Stimulated activated CD4-positive, alpha-beta T cell treated with anti-CD3 and anti-CD28 coated beads, TNF-alpha, amount 100 ng/mL, for 1 hour (primary cell): ENCODE results near the gene CUL5.
"Not testable (repeated sequence)": the region's sequence is repeated elsewhere in the genome, so short reads cannot be mapped to it uniquely, and the experiment has no call there.

Experiments used
- DNase-seq, 3 donors: peaks; one replicate each; pipeline ENCODE4 v3.0.0-alpha.2; 2020; ENCODE audit warnings: low read depth in 3 of 3, low spot score in 1 of 3

The CUL5 gene

DNA sequence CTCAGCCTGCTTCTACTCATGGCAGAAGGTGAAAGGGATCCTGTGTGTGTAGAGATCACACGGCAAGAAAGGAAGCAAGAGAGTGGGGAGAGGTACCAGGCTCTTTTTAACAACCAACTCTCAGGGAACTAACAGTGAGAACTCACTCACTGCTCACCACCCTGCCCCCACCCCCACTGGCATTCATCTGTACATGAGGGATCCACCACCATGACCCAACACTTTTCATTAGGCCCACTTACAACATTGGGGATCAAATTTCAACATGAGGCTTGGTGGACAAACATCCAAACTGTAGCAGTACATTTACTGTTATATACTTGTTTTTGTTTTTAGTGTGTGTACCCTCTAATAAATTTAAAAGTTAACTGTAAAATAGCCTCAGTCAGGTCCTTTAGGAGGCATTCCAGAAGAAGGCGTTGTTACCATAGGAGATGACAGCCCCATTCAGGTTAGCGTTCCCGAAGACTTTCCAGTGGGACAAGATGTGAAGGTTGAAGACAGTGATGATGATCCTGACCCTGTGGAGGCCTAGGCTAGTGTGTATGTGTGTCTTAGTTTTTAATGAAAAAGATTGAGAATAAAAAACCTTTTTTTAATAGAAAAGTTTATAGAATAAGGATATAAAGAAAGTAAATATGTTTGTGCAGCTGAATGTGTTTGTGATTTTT is 11.3 kb downstream of the CUL5 start:
- no peak for DNase-seq

DNA sequence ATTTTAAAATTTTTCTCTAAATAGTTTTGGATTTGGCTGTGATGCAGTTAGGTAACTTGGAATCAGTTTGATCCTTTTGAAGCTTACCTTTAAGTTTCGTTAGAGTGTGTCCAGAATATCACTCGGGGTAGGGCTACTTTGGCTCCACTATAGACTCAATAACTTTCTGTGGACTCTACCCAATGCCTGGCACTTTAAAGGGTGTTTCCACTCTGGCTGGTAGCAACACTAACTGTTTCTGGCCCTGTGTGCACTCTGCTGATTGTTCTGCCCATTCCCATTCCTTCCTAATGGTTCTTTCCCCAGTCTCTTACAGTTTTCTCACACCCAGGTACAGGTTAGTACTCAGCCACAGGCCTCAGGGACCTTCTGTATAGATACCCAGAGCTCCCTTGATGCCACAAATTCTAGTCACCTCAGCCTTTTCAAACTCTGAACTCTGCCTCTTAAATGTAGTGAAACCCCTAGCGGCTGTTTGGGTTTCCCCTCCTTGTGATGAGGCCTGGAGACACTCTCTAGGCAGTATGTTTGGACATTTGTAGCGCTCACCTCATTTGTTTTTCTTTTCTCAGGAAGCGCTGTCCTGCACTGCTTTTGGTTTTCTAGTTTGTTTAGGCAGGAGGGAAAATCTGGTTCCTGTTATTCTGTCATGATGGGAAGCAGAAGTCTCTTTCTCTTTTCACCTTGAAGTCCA is 16.8 kb downstream of the CUL5 start:
- DNase-seq: no peak

DNA sequence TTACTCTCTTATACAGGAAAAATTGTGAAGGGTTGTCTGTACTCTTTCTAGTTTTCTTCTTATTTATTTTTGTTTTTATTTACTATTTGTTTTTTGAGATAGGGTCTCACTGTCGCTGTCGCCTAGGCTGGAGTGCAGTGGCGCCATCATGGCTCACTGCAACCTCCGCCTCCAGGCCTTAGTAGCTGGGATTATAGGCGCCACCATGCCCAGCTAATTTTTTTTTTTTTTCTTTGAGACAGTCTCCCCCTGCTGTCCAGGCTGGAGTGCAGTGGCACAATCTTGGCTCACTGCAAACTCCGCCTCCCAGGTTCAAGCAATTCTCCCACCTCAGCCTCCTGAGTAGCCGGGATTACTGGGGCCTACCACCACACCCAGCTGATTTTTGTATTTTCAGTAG is 18.4 kb downstream of the CUL5 start:
- DNase-seq: no peak

DNA sequence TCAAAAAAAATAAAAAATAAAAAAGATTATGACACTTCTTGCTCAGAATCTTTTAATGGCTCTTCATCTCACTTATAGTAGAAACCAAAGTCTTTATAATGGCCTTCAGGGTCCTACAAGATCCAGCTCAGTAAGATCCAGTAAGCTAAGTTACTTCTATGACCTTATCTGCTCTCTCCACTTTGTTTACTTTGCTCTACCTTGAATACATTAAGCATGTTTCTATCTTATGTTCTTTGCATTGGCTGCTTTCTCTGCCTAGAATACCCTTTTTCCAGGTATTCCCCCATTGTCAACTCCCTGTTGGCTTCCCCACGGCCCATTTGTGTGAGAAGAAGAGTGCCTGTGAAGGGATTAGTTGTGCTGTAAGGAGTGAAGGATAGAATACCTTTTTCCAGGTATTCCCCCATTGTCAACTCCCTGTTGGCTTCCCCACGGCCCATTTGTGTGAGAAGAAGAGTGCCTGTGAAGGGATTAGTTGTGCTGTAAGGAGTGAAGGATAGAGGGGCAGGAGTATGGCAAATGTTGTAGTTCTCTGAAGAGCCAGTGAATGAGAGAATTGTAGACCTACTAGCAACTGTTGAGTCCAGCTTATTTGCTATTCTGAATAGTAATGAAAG is 20.2 kb downstream of the CUL5 start:
- not testable (repeated sequence) for DNase-seq

DNA sequence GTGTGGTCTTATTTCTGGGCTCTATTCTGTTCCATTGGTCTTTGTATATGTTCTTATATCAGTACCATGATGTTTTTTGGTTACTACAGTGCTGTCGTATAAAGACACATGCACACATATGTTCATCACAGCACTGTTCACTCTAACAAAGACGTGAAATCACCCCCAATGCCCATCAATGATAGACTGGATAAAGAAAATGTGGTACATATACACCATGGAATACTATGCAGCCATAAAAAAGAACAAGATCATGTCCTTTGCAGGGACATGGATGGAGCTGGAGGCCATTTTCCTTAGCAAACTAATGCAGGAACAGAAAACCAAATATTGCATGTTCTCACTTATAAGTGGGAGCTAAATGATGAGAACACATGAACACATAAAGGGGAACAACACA is 22.9 kb downstream of the CUL5 start:
- DNase-seq: not testable (repeated sequence)

DNA sequence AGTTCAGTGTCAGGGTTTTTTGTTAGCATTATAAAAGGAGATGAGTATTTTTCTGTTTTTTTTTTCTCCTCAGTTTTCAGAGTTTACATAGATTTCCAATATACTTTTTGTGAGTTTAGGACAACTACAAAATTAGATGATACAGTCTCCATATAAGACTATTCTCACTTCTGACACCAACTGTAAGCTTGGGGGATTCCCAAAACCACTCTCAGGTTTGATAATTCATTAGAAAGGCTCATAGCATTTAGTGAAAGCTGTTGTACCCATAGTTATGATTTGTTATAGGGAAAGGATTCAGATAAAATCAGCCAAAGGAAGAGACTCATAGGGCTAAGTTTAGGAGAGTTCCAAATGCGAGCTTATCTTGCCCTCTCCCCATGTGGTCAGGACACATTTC is 24.1 kb downstream of the CUL5 start:
- DNase-seq: no peak

DNA sequence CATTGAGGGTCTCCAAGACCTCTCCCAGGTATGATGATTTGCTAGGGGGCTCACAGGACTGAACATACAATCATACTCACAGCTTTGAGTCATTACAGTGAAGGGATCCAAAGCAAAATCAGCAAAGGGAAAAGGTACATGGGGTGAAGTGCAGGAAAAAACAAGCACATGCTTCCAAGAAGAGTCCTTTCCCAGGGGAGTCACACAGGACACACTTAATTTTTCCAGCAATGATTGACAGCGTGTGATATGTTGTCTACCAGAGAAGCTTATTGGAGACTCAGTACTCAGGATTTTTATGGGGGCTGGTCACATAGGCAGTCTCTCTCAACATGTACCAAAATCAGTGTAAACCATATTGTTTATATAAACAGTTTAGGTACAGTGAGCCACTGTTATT is 25.3 kb downstream of the CUL5 start:
- DNase-seq: no peak

DNA sequence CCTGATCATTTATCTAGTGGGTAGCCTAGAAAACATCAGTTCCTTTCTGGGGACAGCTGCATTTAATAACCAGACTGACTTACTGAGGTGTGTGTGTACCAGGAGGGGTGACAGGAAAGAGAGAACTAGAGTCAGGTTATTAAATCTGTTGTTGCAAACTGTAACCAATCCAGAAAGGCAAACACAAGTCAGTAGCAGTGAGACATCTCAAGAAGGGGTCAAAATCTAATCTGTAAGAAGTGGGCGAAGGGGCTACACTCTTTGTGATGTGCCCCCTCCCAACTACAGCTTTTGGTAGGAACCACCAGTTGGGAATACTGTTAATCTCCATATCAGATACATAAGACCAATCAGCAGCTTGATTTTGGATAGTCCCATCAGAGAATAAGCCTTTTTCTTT is 26.3 kb downstream of the CUL5 start:
- no peak for DNase-seq

DNA sequence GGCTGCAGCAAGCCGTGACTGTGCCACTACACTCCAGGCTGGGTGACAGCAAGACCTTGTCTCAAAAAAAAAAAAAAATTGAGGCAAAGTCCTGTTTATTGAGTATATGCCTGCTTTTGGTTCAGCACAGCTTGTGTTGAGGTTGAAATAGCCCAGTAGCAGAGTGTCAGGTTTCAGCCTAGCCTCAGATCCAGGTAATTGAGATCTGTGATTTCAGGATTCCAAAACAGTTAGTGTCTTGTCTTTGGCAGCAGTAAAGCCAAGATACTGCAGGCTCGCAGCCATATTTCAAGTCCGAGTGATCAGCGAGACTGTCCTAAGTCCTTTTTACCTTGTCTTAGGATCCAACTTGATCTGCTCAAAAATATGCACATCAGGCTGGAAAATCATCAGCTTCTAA is 27.0 kb downstream of the CUL5 start:
- DNase-seq: no peak

DNA sequence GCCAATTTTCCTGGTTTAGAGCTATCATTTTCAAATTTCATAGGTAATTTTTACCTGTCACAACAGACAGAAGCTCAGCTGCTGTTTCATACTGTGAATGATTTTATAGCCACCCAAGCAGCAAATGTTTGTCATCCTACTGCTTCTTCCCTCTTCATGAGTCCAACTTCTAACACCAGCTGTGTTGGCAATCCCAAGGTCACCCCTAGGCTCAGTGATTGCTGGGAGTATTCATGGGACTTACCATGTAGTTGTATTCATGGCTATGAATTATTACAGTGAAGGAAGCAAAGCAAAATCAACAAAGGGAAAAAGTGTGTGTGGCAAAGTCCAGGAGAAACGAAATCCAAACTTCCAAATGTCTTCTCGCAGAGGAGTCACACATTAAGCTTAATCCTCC is 28.5 kb downstream of the CUL5 start:
- DNase-seq: no peak

DNA sequence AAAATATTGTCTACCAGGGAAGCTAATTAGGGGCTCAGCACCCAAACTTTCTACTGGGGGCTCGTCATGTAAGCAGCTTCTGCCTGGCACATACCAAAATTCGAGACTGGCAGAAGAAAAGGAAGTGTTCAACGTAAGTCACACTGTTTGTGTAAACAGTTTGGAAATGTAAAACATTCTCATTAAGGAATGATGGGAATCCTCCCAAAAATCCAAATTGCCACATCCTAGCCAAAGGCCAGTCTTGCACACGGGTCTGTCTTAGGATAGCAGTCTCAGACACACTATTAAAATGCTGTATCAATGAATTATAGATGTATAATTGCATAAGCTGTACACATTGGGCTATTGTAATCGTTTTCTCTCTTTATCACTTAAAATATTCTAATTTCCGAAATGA is 28.9 kb downstream of the CUL5 start:
- no peak for DNase-seq

DNA sequence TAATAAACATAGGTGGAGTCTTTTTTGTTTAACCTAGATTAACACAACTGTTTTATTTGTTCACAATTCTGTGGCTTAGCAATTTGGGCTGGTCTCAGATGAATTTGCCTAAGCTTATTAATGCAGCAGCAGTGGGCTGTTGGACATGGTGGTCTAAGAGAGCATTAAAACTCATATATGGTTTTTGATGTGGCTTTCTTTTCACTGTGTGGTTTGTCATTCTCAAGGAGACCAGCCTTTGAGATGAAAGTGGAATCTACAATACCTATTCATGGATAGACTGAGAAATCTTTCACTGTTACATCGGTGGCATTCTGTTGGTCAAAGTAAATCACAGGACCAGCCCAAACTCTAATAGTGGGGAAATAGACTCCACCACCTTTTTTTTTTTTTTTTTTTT is 39.6 kb downstream of the CUL5 start:
- DNase-seq: no peak

DNA sequence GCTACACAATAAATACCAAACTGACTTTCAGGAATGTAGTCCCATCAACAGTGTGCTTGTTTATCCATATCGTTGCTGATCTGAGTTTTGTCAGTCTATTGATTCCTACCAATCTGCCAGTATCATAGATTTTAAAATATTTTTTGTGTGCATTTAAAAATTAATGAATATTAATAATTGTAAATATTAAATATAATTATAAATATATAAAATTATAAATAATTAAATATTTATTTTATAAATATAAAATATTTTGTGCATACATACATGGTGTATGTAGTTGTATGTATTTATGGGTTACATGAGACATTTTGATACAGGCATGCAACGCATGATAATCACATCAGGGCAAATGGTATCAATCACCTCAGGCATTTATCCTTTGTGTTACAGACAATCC is 53.6 kb downstream of the CUL5 start:
- no peak for DNase-seq

DNA sequence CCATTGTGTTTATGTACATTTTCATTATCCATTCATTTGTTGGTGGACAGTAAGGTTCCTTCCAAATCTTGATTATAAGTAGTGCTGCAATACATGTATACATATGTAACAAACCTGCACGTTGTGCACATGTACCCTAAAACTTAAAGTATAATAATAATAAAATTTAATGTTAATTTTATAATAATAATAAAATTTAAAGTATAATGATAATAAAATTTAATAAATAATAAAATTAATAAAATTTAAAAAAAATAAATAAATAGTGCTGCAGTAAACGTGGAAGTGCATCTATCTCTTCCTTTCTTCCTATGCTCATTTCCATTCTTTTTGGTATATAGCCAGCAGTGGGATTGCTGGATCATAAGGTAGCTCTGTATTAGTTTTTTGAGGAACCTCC is 54.7 kb downstream of the CUL5 start:
- DNase-seq: no peak

DNA sequence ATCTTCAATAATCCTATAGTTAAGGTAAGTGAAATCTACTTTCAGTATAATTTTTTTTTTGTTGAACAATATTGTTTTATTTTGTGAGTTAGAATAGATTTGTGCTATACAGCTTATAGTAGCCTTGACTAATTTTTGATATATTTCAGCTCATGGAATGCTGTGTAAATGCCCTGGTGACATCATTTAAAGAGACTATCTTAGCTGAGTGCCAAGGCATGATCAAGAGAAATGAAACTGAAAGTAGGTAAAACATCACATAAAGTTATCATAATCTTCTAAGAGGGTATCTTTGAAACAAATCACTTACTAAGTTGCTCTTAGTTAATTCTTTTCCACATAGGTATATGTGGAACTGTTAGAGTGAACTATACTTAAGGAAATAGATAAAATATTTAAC is 61.2 kb downstream of the CUL5 start:
- DNase-seq: no peak

DNA sequence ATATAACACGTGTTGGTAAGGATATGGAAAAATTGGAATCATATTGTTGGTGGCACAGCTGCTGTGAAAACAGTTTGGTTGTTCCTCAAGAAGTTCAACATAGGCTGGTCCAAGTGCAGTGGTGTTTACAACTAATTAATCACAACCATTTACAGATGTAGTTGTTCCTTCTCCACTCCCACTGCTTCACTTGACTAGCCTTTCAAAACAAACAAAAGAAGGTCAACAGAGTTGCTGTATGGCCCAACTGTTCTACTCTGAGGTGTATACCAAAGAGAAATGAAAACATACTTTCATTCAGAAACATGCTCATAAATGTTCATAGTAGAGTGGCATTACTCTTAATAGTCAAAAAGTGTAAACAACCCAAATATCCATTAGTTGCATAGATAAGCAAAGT is 76.1 kb downstream of the CUL5 start:
- no peak for DNase-seq

DNA sequence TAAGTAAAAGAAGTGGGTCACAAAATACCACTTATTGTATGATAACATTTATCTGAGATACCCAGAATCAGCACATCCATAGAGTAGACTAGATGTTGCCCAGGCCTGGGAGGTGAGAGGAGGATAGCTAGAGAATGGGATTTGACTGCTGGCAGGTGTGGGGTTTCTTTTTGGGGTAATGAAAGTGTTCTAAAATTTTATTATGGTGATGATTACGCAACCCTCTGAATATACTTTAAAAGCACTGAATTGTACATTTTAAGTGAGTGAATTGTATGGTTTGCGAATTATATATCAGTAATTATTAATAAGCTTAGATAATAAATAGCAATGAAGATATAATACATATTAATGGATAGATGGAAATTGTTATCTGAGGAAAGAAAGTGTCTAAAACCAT is 77.0 kb downstream of the CUL5 start:
- DNase-seq: no peak

DNA sequence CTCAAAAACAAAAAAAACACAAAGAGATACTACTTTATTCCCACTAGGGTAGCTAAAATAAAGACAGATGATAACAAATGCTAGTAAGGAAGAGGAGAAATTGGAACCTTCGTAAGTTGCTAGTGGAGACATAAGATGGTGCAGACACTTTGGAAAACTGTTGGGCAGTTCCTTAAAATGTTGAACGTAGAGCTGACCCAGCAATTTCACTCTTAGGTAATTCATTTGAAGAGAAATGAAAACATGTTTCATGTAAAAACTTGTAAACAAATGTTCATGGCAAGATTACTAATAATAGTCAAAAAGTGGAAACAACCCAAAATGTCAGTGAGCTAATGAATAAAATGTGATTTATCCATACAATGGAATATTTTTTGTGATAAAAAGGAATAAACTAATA is 83.4 kb downstream of the CUL5 start:
- no peak for DNase-seq

DNA sequence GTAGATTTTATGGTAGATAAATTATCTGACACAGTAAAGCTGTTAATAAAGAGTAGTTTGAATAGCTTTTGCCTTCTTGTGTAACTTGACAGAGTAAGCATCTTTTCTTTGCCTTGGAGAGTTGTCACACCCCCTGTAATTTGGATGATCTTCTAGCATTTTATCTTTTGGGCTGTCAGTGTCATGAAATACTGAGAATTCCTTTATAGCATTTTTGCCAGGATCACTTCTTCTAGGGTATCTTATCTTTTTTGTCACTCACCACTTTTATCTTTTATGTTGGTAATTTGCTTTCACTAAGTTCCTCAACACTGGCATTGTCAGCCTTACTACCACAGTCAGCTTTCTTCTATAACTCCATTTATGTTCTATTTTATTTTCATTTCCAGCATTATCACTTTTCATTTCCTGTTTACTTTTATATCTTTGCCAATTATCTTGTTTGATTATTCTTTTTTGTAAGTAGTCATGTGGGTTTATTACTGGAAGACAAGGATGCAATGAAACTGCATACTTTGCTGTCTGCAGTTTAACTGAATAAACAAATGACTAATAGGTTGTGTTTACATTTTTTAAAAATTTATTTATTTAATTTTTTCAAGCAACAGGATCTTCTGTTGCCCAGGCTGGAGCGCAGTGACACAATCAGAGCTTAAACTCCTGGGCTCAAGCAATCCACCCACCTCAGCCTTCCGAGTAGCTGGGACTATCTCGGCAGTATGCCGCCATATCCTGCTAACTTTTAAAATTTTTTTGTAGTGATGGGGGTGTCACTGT is 84.6 kb downstream of the CUL5 start:
- no peak for DNase-seq

DNA sequence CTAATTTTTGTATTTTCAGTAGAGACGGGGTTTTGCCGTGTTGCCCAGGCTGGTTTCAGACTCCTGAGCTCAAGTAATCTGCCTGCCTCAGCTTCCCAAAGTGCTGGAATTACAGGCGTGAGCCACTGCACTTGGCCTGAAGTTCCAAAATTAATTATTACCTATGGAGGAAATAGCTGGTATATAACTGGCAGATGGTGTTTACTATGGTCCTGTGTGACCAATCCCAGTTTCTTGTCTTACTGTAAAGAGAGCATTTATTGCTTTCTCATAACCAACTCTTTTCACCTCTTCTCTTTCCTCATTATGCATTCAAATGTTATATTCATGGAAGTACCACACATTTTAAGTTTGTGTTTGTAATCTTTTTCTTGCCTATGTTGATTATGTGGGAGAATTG is 88.5 kb downstream of the CUL5 start:
- no peak for DNase-seq

DNA sequence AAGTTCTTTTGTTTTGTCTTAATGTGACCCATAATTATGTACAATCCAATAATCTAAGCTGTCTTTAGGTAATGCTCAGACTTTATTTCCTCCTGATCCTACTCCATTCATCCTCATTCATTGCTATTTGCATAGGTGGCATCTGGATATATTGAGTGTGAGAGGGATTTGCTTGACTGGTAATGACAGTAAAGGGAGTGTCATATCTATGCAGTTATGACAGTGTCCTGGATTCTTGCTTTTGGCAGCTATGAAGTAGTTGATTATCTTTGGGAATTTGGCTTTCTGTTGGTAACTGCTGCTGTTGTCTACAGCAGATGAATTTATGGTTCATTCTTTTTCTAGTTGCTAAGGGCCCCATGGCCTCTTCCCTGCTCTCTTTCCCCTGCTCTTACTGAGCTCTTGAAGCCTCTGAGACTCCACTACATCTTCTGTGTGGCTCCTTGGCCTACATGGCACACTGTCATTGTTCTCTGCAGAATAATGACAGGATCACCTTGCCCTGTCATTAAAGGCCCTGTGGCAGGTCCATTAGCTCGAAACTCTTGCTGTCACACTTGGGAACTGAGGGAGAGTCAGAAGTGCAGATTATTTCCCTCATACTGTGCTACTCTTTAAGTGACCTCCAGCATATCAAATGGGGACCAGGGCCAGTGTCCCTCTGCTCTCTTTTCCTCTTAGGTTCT is 92.5 kb downstream of the CUL5 start:
- DNase-seq: no peak
